Panc1 (cell line): ENCODE results near the gene VWA7. TPM values are rescaled to one million over a fixed set of nuclear protein-coding genes. Genes with fewer than 3 reads are reported as not detected.

Experiments used
- ATAC-seq: fragments of 200-7000 bp; cut with Tn5 transposase; 2 replicates; pipeline ENCODE4 v1.9.1; 2020; ENCODE audit warnings: mild to moderate bottlenecking, moderate library complexity
- BruUV-seq: library from RNA; stranded (reverse); fragments of 400-500 nt; replicated peaks from 2 replicates; lab custom pipeline; 2021; lab: Mats Ljungman, UMichigan
- CTCF ChIA-PET: fragments of 300-600 bp; sonication (Branson Sonifier 250); formaldehyde crosslinking; loops from one replicate; lab custom pipeline; 2022; ENCODE audit warnings: antibody characterized with exemption; lab: Charles Lee
- POLR2A ChIA-PET: fragments of 300-600 bp; sonication (Branson Sonifier 250); formaldehyde crosslinking; loops from one replicate; lab custom pipeline; 2022; ENCODE audit warnings: antibody characterized with exemption; lab: Charles Lee
- DNase-seq: peaks from one replicate; pipeline ENCODE4 v3.0.0-alpha.2; 2010; ENCODE audit warnings: low read depth, low spot score
- H3K27ac ChIP-seq: 2 replicates; pipeline ENCODE4 v1.5.1; 2011; ENCODE audit warnings: mild to moderate bottlenecking, low read length, inconsistent platforms
- H3K27me3 ChIP-seq: fragments of 200-500 bp; sonication (Bioruptor generic); 2 replicates; pipeline ENCODE4 v1.6.0; 2014; ENCODE audit warnings: low read length, inconsistent platforms; ENCODE audit not compliant: control insufficient read depth, insufficient read depth
- H3K36me3 ChIP-seq: fragments of 200-500 bp; sonication (Bioruptor generic); 2 replicates; pipeline ENCODE4 v1.5.1; 2014; ENCODE audit warnings: inconsistent platforms, mild to moderate bottlenecking, low read length, moderate library complexity; ENCODE audit not compliant: control insufficient read depth, insufficient read depth
- H3K4me1 ChIP-seq: 2 replicates; pipeline ENCODE4 v1.5.1; 2011; ENCODE audit warnings: inconsistent platforms, mild to moderate bottlenecking, low read length, moderate library complexity; ENCODE audit not compliant: control insufficient read depth, insufficient read depth
- H3K4me3 ChIP-seq, 2 experiments: 2 replicates each; pipeline ENCODE4 v1.5.1; 2011 to 2012; ENCODE audit warnings: low read depth in 2 of 2, low read length in 2 of 2, mild to moderate bottlenecking in 2 of 2, inconsistent platforms in 1 of 2, moderate library complexity in 1 of 2
- H3K9me3 ChIP-seq: fragments of 200-500 bp; sonication (Bioruptor generic); 2 replicates; pipeline ENCODE4 v1.5.1; 2014; ENCODE audit warnings: low read depth, mild to moderate bottlenecking, inconsistent platforms, low read length, moderate library complexity; ENCODE audit not compliant: control insufficient read depth, insufficient read depth
- POLR2AphosphoS5 ChIP-seq: IDR thresholded peaks from 2 replicates; pipeline ENCODE4 v1.6.1; 2012; ENCODE audit warnings: mild to moderate bottlenecking, low read depth, low read length, moderate library complexity
- REST ChIP-seq, 2 experiments: IDR thresholded peaks; 2 replicates each; pipeline ENCODE4 v1.6.1; 2011 to 2012; ENCODE audit warnings: low read depth in 2 of 2, control low read depth in 1 of 2, low read length in 1 of 2, mild to moderate bottlenecking in 1 of 2, moderate library complexity in 1 of 2; ENCODE audit not compliant: insufficient read depth in 1 of 2
- in situ Hi-C: cut with HindIII; loops from 2 replicates; pipeline ENCODE4 v1.10.0; 2016; ENCODE audit warnings: low sequenced_read_pairs, low pct_unique_long_range_greater_than_20kb
- intact Hi-C: fragments of 100-400 bp; cut with micrococcal nuclease; formaldehyde crosslinking; loops from one replicate; pipeline ENCODE4 v1.10.0; 2022; ENCODE audit not compliant: unreplicated experiment
- total RNA-seq: library from RNA; stranded (reverse); gene quantifications from one replicate; pipeline ENCODE4 v1.2.1, GENCODE V29; 2021; ENCODE audit not compliant: unreplicated experiment
- TF ChIP-seq, protein P1 (sequence below): fragments of 450-650 bp; IDR thresholded peaks from 2 replicates; pipeline ENCODE4 v1.5.1; 2017; ENCODE audit warnings: mild to moderate bottlenecking

The VWA7 gene
- total RNA-seq, 1 experiment from 2014 or later, result 4.3 TPM

GRCh38 chr6:31729515-31729978, 47.6 kb downstream of the VWA7 start:
- intact Hi-C loops (no loop called here), in situ Hi-C loops (no loop called here)
- DNase-seq, result no peak
- CTCF ChIA-PET, result interaction anchor here (0.6 to 1.5 kb wide), 3 partner anchors 15 to 211 kb away, joined by 3 to 6 read pairs (median 4); no protein-coding TSS in a partner anchor
- Histone ChIP-seq H3K36me3 (peaks cover 18% of the 10 kb centered on the region), H3K27ac (peak overlapping the region; percentile 91), H3K27me3 (no peaks in the 10 kb centered on the region), H3K4me1 (peaks cover 38% of the 10 kb centered on the region), H3K9me3 (no peaks in the 10 kb centered on the region), H3K4me3 (peak overlapping the region; percentile 83 to 85)
- ATAC-seq, result peak; percentile 89
- POLR2A ChIA-PET, result interaction anchor here (0.5 to 1.1 kb wide), 8 partner anchors 15 to 597 kb away, joined by 3 to 7 read pairs (median 4); partner anchors contain the start of genes BAG6, HSPA1A and HSPA1L
- BruUV-seq, result no TSS peak
- TF ChIP-seq, protein P1, sequence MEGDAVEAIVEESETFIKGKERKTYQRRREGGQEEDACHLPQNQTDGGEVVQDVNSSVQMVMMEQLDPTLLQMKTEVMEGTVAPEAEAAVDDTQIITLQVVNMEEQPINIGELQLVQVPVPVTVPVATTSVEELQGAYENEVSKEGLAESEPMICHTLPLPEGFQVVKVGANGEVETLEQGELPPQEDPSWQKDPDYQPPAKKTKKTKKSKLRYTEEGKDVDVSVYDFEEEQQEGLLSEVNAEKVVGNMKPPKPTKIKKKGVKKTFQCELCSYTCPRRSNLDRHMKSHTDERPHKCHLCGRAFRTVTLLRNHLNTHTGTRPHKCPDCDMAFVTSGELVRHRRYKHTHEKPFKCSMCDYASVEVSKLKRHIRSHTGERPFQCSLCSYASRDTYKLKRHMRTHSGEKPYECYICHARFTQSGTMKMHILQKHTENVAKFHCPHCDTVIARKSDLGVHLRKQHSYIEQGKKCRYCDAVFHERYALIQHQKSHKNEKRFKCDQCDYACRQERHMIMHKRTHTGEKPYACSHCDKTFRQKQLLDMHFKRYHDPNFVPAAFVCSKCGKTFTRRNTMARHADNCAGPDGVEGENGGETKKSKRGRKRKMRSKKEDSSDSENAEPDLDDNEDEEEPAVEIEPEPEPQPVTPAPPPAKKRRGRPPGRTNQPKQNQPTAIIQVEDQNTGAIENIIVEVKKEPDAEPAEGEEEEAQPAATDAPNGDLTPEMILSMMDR, result peak; percentile 88
- TF ChIP-seq POLR2AphosphoS5 (no peak), REST (IDR thresholded peaks at IDR 0.05; ENCODE audit: insufficient read depth in 1 of 2, low read depth in 2 of 2, low read length in 1 of 2) (no peak)

DNA sequence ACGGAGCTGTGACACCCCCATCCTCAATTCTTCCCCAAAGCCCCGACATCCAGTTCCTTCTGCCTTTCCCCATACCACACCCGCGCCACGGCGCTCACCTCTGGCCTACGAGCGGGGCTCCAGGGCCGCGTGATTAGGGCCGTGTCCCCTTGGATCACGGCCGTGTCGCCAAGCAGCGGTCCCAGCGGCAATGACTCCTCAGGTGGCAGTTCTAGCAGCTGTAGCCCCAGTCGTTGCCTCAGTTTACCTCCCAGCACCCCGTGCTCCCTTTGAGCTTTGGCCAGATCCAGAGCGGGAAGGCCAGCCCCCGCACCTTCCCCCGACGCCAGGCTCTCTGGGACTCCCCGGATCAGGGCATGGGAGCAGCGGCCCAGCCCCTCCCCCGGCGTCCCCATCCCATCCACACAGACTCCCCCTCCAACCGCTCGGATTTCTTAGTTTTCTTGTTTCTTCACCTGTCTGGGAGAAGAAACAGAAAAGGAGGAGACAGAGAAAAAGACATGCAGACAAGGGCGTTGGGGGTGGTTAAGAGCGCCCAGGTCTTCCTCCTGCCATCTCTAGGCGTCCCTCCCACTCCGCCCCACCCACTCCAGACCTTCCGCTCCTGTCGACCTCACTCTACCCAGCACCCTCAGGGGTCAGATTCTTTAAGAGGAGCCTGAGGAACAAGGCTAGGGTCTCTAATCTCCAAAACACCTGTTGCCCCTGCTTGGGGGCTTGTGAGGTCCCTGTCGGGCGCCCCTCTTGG, 48.2 kb downstream of the VWA7 start, which contains the start of gene DDAH2:
TSS of gene DDAH2 (minus strand) at position 533 of the 748 bp plus-strand sequence. CDS start at position 395, 138 bp downstream.
- POLR2A ChIA-PET, result interaction anchor here (0.6 to 1.1 kb wide), 3 partner anchors 86 to 180 kb away, joined by 3 to 7 read pairs (median 3); partner anchors contain the start of genes HSPA1A and HSPA1L
- in situ Hi-C loops (no loop called here), intact Hi-C loops (no loop called here)
- Histone ChIP-seq H3K27me3 (no peaks in the 10 kb centered on the region), H3K9me3 (no peaks in the 10 kb centered on the region), H3K4me1 (peaks cover 32% of the 10 kb centered on the region), H3K4me3 (peak within 1 kb of the TSS; percentile 83 to 85), H3K27ac (peak within 1 kb of the TSS; percentile 91), H3K36me3 (peaks cover 18% of the 10 kb centered on the region)
- no peak for DNase-seq
- peak; percentile 47 for ATAC-seq
- TF ChIP-seq REST (IDR thresholded peaks at IDR 0.05; ENCODE audit: insufficient read depth in 1 of 2, low read depth in 2 of 2, low read length in 1 of 2), result no peak
- CTCF ChIA-PET, result interaction anchor here (0.6 to 0.8 kb wide), 2 partner anchors 16 to 210 kb away, joined by 4 to 6 read pairs; no protein-coding TSS in a partner anchor
- TSS peak; percentile 53 for BruUV-seq
